Memory B cell (primary cell): ENCODE data around the gene EYS.
"Not testable (repeated sequence)": the region's sequence is repeated elsewhere in the genome, so short reads cannot be mapped to it uniquely, and the experiment has no call there.

Experiments
- ATAC-seq: fragments of 150-1000 bp; cut with Tn5 transposase; 2 replicates; pipeline ENCODE4 v1.10.0; 2021; ENCODE audit warnings: low read depth, mild to moderate bottlenecking, moderate library complexity
- DNase-seq, 2 donors: peaks; one replicate each; pipeline ENCODE4 v3.0.0; 2022; ENCODE audit warnings: low spot score in 2 of 2
- H3K27ac Mint-ChIP-seq: one replicate; pipeline ENCODE4 v1.8.0; 2022; ENCODE audit warnings: mild to moderate bottlenecking, moderate library complexity, mixed read lengths
- H3K27me3 Mint-ChIP-seq: one replicate; pipeline ENCODE4 v1.8.0; 2022; ENCODE audit warnings: mixed read lengths
- H3K36me3 Mint-ChIP-seq: one replicate; pipeline ENCODE4 v1.8.0; 2022; ENCODE audit warnings: mild to moderate bottlenecking, mixed read lengths
- H3K4me1 Mint-ChIP-seq: one replicate; pipeline ENCODE4 v1.8.0; 2022; ENCODE audit warnings: mixed read lengths
- H3K4me3 Mint-ChIP-seq: one replicate; pipeline ENCODE4 v1.8.0; 2022; ENCODE audit warnings: mild to moderate bottlenecking, moderate library complexity, mixed read lengths
- H3K9me3 Mint-ChIP-seq: one replicate; pipeline ENCODE4 v1.8.0; 2022; ENCODE audit warnings: mixed read lengths

Gene EYS

GRCh38 chr6:64064919-64065318 is 1642.1 kb downstream of the EYS start:
- Mint-ChIP-seq H3K36me3 (no peaks in the 10 kb centered on the region), H3K4me1 (no peaks in the 10 kb centered on the region), H3K9me3 (peaks cover 8% of the 10 kb centered on the region), H3K27me3 (no peaks in the 10 kb centered on the region), H3K4me3 (no peak overlapping the region), H3K27ac (no peak overlapping the region)
- ATAC-seq = no peak
- DNase-seq = no peak

- no peak overlapping the region for H3K27ac Mint-ChIP-seq
- H3K4me1 Mint-ChIP-seq = no peaks in the 10 kb centered on the region
- no peaks in the 10 kb centered on the region for H3K27me3 Mint-ChIP-seq
- no peaks in the 10 kb centered on the region for H3K36me3 Mint-ChIP-seq
- no peak for DNase-seq
- no peak for ATAC-seq
- H3K4me3 Mint-ChIP-seq = no peak overlapping the region
- peaks cover 8% of the 10 kb centered on the region for H3K9me3 Mint-ChIP-seq
Measured at GRCh38 chr6:64062960-64063683, 1643.9 kb downstream of the EYS start.

GRCh38 chr6:64054861-64055260 is 1652.2 kb downstream of the EYS start:
- DNase-seq = no peak
- Mint-ChIP-seq H3K4me3 (no peak overlapping the region), H3K9me3 (no peaks in the 10 kb centered on the region), H3K36me3 (no peaks in the 10 kb centered on the region), H3K27me3 (no peaks in the 10 kb centered on the region), H3K4me1 (no peaks in the 10 kb centered on the region), H3K27ac (no peak overlapping the region)
- no peak for ATAC-seq

GRCh38 chr6:64050590-64050989 is 1656.4 kb downstream of the EYS start:
- Mint-ChIP-seq H3K4me1 (no peaks in the 10 kb centered on the region), H3K27ac (no peak overlapping the region)

GRCh38 chr6:64049736-64050135 is 1657.3 kb downstream of the EYS start:
- no peaks in the 10 kb centered on the region for H3K4me1 Mint-ChIP-seq
- H3K9me3 Mint-ChIP-seq = no peaks in the 10 kb centered on the region
- no peak overlapping the region for H3K27ac Mint-ChIP-seq
- H3K4me3 Mint-ChIP-seq = no peak overlapping the region
- no peaks in the 10 kb centered on the region for H3K36me3 Mint-ChIP-seq
- no peaks in the 10 kb centered on the region for H3K27me3 Mint-ChIP-seq
- DNase-seq (no peak), ATAC-seq (no peak)

More at GRCh38 chr6:64050590-64050989, 1656.4 kb downstream of the EYS start:
- Mint-ChIP-seq H3K27me3 (no peaks in the 10 kb centered on the region), H3K9me3 (no peaks in the 10 kb centered on the region), H3K36me3 (no peaks in the 10 kb centered on the region), H3K4me3 (no peak overlapping the region)
- ATAC-seq (no peak), DNase-seq (no peak)

- Mint-ChIP-seq H3K4me1 (no peaks in the 10 kb centered on the region), H3K27ac (no peak overlapping the region), H3K27me3 (no peaks in the 10 kb centered on the region), H3K9me3 (no peaks in the 10 kb centered on the region), H3K36me3 (no peaks in the 10 kb centered on the region), H3K4me3 (no peak overlapping the region)
- DNase-seq (no peak), ATAC-seq (no peak)
Measured at GRCh38 chr6:64046746-64047208, 1660.2 kb downstream of the EYS start.

- H3K4me1 Mint-ChIP-seq = no peaks in the 10 kb centered on the region
- H3K4me3 Mint-ChIP-seq = no peak overlapping the region
- DNase-seq (no peak), ATAC-seq (no peak)
- no peaks in the 10 kb centered on the region for H3K9me3 Mint-ChIP-seq
- H3K27me3 Mint-ChIP-seq = no peaks in the 10 kb centered on the region
- H3K27ac Mint-ChIP-seq = no peak overlapping the region
- no peaks in the 10 kb centered on the region for H3K36me3 Mint-ChIP-seq
Measured at GRCh38 chr6:64041373-64041772, 1665.7 kb downstream of the EYS start.

- H3K4me1 Mint-ChIP-seq = no peaks in the 10 kb centered on the region
- no peak overlapping the region for H3K4me3 Mint-ChIP-seq
- H3K27me3 Mint-ChIP-seq = no peaks in the 10 kb centered on the region
- no peaks in the 10 kb centered on the region for H3K36me3 Mint-ChIP-seq
- DNase-seq (no peak), ATAC-seq (no peak)
- H3K9me3 Mint-ChIP-seq = no peaks in the 10 kb centered on the region
- no peak overlapping the region for H3K27ac Mint-ChIP-seq
Measured at GRCh38 chr6:64040113-64040512, 1666.9 kb downstream of the EYS start.

- DNase-seq = no peak
- ATAC-seq = no peak
- H3K9me3 Mint-ChIP-seq = no peaks in the 10 kb centered on the region
- no peak overlapping the region for H3K27ac Mint-ChIP-seq
- no peak overlapping the region for H3K4me3 Mint-ChIP-seq
- no peaks in the 10 kb centered on the region for H3K4me1 Mint-ChIP-seq
- no peaks in the 10 kb centered on the region for H3K36me3 Mint-ChIP-seq
- no peaks in the 10 kb centered on the region for H3K27me3 Mint-ChIP-seq
Measured at GRCh38 chr6:64037427-64037826, 1669.6 kb downstream of the EYS start.

GRCh38 chr6:64034910-64035655 is 1671.9 kb downstream of the EYS start:
- DNase-seq (no peak), ATAC-seq (no peak)
- Mint-ChIP-seq H3K27me3 (no peaks in the 10 kb centered on the region), H3K9me3 (no peaks in the 10 kb centered on the region), H3K27ac (no peak overlapping the region), H3K4me3 (no peak overlapping the region), H3K36me3 (no peaks in the 10 kb centered on the region), H3K4me1 (no peaks in the 10 kb centered on the region)

GRCh38 chr6:64034291-64034690 is 1672.7 kb downstream of the EYS start:
- H3K4me3 Mint-ChIP-seq = no peak overlapping the region
- ATAC-seq (no peak), DNase-seq (no peak)
- no peaks in the 10 kb centered on the region for H3K36me3 Mint-ChIP-seq
- no peak overlapping the region for H3K27ac Mint-ChIP-seq
- peaks cover 3% of the 10 kb centered on the region for H3K9me3 Mint-ChIP-seq
- no peaks in the 10 kb centered on the region for H3K27me3 Mint-ChIP-seq
- peaks cover 2% of the 10 kb centered on the region for H3K4me1 Mint-ChIP-seq

- not testable (repeated sequence) for H3K36me3 Mint-ChIP-seq, H3K27ac Mint-ChIP-seq, H3K9me3 Mint-ChIP-seq, H3K4me3 Mint-ChIP-seq, ATAC-seq, DNase-seq, H3K4me1 Mint-ChIP-seq, H3K27me3 Mint-ChIP-seq
Measured at GRCh38 chr6:64030950-64031618, 1675.9 kb downstream of the EYS start.

GRCh38 chr6:64023693-64024092 is 1683.3 kb downstream of the EYS start:
- Mint-ChIP-seq H3K4me3 (no peak overlapping the region), H3K36me3 (no peaks in the 10 kb centered on the region), H3K4me1 (no peaks in the 10 kb centered on the region), H3K9me3 (peaks cover 2% of the 10 kb centered on the region), H3K27me3 (no peaks in the 10 kb centered on the region), H3K27ac (no peak overlapping the region)
- DNase-seq (no peak), ATAC-seq (no peak)

GRCh38 chr6:64014595-64014994 is 1692.4 kb downstream of the EYS start:
- Mint-ChIP-seq H3K36me3 (no peaks in the 10 kb centered on the region), H3K9me3 (peaks cover 3% of the 10 kb centered on the region), H3K4me3 (no peak overlapping the region), H3K27ac (no peak overlapping the region), H3K4me1 (no peaks in the 10 kb centered on the region), H3K27me3 (no peaks in the 10 kb centered on the region)
- ATAC-seq (no peak), DNase-seq (no peak)
